Peyer's patch (tissue), 4 donors: ENCODE results near the gene DAB1. TPM values are rescaled to one million over a fixed set of nuclear protein-coding genes. Genes with fewer than 3 reads are reported as not detected.

Experiments
- DNase-seq, 3 donors: peaks; one replicate each; pipeline ENCODE4 v3.0.0-alpha.2; 2017 to 2019
- H3K27ac ChIP-seq, 4 donors: fragments of 200-600 bp; sonication (generic); one replicate each; pipeline ENCODE4 v1.5.1; 2016 to 2019
- H3K27me3 ChIP-seq, 2 donors: fragments of 200-600 bp; sonication (generic); one replicate each; pipeline ENCODE4 v1.5.1; 2019
- H3K36me3 ChIP-seq, 3 donors: fragments of 200-600 bp; sonication (generic); one replicate each; pipeline ENCODE4 v1.5.1; 2016 to 2019
- H3K4me1 ChIP-seq, 4 donors: fragments of 200-600 bp; sonication (generic); one replicate each; pipeline ENCODE4 v1.5.1; 2016 to 2019
- H3K4me3 ChIP-seq, 4 donors: fragments of 200-600 bp; sonication (generic); 1 replicate in 3 of 4; 2 replicates in 1 of 4; pipeline ENCODE4 v1.5.1; 2016 to 2019; ENCODE audit warnings: mild to moderate bottlenecking in 1 of 4
- H3K9me3 ChIP-seq, 4 donors: fragments of 200-600 bp; sonication (generic); one replicate each; pipeline ENCODE4 v1.5.1; 2016 to 2019; ENCODE audit warnings: mild to moderate bottlenecking in 1 of 4
- POLR2A ChIP-seq, 2 donors: fragments of 450-650 bp; IDR thresholded peaks; one replicate each; pipeline ENCODE4 v1.5.1; 2017; ENCODE audit warnings: antibody characterized with exemption in 2 of 2, mild to moderate bottlenecking in 2 of 2, moderate library complexity in 2 of 2
- total RNA-seq, 4 donors: library from RNA; depleted of rRNA; stranded (reverse); fragments of >200 nt; gene quantifications; one replicate each; pipeline ENCODE4 v1.1.0, GENCODE V29; 2016
- TF ChIP-seq, protein P1 (sequence below), 6 experiments: fragments of 450-650 bp in 4 of 6; fragments of 200-600 bp in 2 of 6; sonication (generic) in 1 of 6; IDR thresholded peaks; one replicate each; pipeline ENCODE4 v1.5.1; 2017 to 2019; ENCODE audit warnings: antibody characterized with exemption in 6 of 6, mild to moderate bottlenecking in 3 of 6, moderate library complexity in 1 of 6

The DAB1 gene
- total RNA-seq, 4 donors from 2014 or later = 4.1 to 75.3 (median 63.9) TPM

DNA sequence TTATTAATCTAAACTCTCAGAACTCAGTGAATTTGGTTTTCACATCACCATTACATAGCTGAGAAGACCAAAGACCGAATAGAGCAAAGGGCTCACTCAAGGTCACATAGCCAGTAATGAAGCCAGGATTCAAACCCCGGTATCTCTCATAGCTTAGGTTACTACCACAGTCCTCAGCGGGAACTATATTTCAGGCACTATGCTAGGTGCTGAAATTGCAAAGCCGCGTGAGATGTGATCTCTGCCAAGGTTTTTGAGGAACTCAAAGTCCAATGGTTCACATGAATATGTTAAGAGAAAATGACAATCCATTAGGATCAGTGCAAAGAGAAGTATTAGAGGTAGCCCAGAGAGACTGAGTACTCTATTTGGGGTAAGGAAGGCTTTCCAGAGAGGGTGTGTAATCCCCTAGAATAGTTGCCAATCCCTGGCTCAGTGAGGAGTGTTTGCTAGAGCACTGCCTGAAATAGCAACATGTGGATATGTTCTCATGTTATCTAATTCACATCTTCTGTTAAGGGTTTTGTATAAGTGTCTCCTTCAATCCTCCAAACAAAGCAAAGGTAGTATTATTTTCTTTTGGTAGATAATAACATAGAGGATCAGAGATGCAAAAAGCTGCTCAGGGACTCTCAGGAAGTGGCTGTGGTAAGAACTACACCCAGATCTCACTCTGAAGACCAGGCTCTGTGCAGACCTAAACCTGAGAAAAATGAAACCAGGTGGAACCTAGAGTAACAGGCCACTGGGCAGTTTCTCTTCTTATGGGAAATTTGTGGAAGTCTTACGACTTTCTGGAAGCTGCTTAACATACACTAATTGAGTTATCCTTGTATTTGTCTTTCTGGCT, 365.0 kb downstream of the DAB1 start:
- no peak overlapping the region for H3K27ac ChIP-seq
- no peaks in the 10 kb centered on the region for H3K4me1 ChIP-seq
- no peak for DNase-seq
- H3K27me3 ChIP-seq = no peaks in the 10 kb centered on the region
- H3K4me3 ChIP-seq = no peak overlapping the region
- H3K36me3 ChIP-seq = peaks cover 0 to 3% (median 0%) of the 10 kb centered on the region in 3 donors
- H3K9me3 ChIP-seq = no peaks in the 10 kb centered on the region
- TF ChIP-seq, protein P1, sequence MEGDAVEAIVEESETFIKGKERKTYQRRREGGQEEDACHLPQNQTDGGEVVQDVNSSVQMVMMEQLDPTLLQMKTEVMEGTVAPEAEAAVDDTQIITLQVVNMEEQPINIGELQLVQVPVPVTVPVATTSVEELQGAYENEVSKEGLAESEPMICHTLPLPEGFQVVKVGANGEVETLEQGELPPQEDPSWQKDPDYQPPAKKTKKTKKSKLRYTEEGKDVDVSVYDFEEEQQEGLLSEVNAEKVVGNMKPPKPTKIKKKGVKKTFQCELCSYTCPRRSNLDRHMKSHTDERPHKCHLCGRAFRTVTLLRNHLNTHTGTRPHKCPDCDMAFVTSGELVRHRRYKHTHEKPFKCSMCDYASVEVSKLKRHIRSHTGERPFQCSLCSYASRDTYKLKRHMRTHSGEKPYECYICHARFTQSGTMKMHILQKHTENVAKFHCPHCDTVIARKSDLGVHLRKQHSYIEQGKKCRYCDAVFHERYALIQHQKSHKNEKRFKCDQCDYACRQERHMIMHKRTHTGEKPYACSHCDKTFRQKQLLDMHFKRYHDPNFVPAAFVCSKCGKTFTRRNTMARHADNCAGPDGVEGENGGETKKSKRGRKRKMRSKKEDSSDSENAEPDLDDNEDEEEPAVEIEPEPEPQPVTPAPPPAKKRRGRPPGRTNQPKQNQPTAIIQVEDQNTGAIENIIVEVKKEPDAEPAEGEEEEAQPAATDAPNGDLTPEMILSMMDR (IDR thresholded peaks at IDR 0.05) = no peak
- TF ChIP-seq POLR2A (IDR thresholded peaks at IDR 0.05) = no peak

DNA sequence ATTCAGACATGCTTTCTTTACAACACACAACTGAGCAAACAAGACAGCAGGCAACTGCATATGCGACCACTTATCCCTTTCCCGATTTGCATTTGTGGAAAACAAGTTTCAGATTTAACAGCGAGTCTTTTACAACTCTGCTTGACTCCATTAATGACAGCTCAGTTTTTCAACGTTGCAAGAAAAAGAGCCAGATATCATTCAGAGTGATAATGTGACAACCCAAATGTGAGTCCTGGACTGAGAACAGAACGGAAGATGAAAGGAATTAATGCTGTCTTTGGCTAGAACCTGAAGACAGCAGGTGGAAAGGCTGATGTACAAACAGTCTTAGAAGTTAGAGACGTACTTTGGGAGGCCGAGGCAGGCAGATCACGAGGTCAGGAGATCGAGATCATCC, 375.0 kb downstream of the DAB1 start:
- TF ChIP-seq POLR2A (IDR thresholded peaks at IDR 0.05) = no peak
- no peak overlapping the region for H3K27ac ChIP-seq
- no peaks in the 10 kb centered on the region for H3K4me1 ChIP-seq
- no peaks in the 10 kb centered on the region for H3K9me3 ChIP-seq
- no peak for DNase-seq
- H3K4me3 ChIP-seq = no peak overlapping the region
- no peaks in the 10 kb centered on the region for H3K36me3 ChIP-seq
- H3K27me3 ChIP-seq = no peaks in the 10 kb centered on the region

DNA sequence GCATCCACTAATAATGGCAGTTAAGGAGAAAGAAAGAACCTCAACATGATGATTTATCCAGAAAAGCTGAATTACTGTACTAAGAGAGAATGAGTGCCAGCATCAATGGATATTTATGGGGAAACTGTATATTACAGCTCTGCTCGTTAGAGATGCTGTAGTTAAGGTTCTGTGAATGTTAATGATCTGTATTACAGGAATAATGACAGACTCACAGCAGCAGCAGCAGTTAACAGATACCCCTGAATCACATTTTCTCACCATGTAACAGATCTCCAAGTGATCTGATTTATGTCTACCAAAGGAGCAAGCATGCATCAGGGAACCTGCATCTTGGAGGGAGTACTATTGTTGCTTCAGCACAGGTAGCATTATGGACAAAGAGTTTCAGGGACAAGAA, 377.4 kb downstream of the DAB1 start:
- Histone ChIP-seq H3K9me3 (no peaks in the 10 kb centered on the region), H3K27me3 (no peaks in the 10 kb centered on the region), H3K27ac (no peak overlapping the region), H3K4me1 (no peaks in the 10 kb centered on the region), H3K4me3 (no peak overlapping the region), H3K36me3 (no peaks in the 10 kb centered on the region)
- DNase-seq = no peak
- TF ChIP-seq, protein P1 (IDR thresholded peaks at IDR 0.05) = no peak
- no peak for TF ChIP-seq POLR2A (IDR thresholded peaks at IDR 0.05)

DNA sequence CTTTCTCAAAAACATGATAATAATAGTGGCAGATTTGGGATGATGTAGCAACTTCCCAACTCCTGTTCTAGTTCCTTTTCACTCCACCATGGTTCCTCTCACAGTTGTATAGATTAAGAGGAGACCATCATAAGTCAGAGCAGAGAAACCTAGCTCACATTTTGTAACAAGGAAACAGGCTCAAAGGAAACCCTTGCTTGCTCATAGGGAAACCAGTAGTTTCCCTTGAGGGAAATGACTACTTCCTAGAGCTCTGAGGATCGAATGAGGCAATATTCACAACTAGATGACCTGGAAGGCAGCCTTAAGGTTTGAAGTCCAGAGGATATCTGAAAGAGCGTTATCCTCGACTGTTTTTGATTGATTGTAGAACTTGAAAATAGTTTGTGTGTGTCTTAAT, 382.0 kb downstream of the DAB1 start:
- H3K9me3 ChIP-seq = no peaks in the 10 kb centered on the region
- H3K27ac ChIP-seq = no peak overlapping the region
- no peaks in the 10 kb centered on the region for H3K27me3 ChIP-seq
- no peak for TF ChIP-seq POLR2A (IDR thresholded peaks at IDR 0.05)
- TF ChIP-seq, protein P1 (IDR thresholded peaks at IDR 0.05) = no peak
- H3K4me1 ChIP-seq = no peaks in the 10 kb centered on the region
- no peak for DNase-seq
- no peak overlapping the region for H3K4me3 ChIP-seq
- H3K36me3 ChIP-seq = no peaks in the 10 kb centered on the region

DNA sequence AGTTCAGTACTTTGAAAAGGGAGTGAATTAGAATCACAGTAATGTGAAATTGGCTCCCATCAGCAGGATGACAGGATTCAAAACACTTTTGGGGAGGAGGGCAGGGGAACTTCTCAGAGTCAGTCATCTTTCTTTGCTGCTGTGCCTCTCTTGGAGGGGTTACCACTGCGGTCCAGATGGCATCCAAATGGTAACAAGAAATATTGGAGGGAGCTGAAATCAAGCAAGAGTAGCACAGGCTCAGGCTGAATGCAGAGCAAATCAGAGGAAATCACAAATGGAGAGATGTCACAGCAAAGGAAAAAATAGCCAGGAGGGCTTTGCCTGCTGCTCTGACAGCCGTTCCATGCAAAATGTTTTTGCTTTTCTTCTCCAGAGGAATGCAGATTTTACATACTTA, 383.0 kb downstream of the DAB1 start:
- Histone ChIP-seq H3K36me3 (no peaks in the 10 kb centered on the region), H3K9me3 (no peaks in the 10 kb centered on the region), H3K27me3 (no peaks in the 10 kb centered on the region), H3K27ac (no peak overlapping the region), H3K4me1 (no peaks in the 10 kb centered on the region), H3K4me3 (no peak overlapping the region)
- TF ChIP-seq, protein P1 (IDR thresholded peaks at IDR 0.05) = no peak
- TF ChIP-seq POLR2A (IDR thresholded peaks at IDR 0.05) = no peak
- DNase-seq = no peak

DNA sequence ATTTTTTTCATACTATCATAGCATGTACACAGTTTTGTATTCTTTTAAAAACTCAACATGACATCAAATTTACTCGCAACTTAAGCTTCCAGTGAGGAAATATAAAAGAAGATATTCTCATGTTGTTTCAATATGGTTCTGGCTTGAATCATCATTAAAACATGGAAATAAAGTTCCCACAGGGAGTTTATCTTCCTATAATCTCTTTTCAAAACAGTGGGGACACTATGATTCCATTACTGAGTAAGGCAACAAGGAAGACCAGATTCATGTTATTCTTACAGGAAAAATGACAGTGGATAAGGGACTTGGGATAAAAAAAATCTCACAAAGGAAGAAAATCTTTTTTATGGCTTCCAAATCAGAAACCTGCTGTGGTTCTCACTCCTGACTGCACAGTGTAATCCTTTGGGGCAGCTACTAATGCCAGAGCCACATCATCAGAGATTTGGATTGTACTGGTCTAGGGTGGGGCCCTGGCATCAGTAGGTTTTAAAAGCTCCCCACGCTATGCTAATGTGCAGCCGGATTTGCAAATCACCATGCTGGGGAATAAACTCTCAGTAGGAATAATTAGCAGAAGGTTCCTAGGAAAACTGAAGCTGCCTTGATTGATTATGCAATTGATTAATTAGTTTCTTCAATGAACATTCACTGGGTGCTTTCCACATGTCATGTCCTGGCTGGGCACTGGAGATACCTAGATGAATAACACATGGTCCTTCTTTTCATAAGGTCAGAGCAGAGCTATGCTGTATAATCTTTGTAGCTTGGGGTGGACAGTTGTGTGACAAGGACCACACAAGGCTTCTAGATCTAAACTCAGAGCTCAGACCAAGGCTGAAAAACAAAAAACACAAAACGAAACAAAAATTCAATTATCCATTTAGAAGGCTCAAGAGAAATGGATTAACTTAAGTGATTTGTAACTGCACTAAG, 386.9 kb downstream of the DAB1 start:
- Histone ChIP-seq H3K27me3 (no peaks in the 10 kb centered on the region), H3K27ac (no peak overlapping the region), H3K4me3 (no peak overlapping the region), H3K9me3 (no peaks in the 10 kb centered on the region), H3K4me1 (no peaks in the 10 kb centered on the region), H3K36me3 (no peaks in the 10 kb centered on the region)
- no peak for DNase-seq
- TF ChIP-seq, protein P1 (IDR thresholded peaks at IDR 0.05) = no peak
- no peak for TF ChIP-seq POLR2A (IDR thresholded peaks at IDR 0.05)
